HCT116 (cell line): ENCODE measurements around the gene TMEM80.

Experiments
- CEBPB ChIP-seq: IDR thresholded peaks from 2 replicates; pipeline ENCODE4 v1.6.1; 2012; ENCODE audit warnings: low read depth
- ELF1 ChIP-seq: IDR thresholded peaks from 2 replicates; pipeline ENCODE4 v1.6.1; 2012; ENCODE audit warnings: low read depth, borderline replicate concordance
- EZH2 ChIP-seq: fragments of 200-600 bp; sonication (generic); IDR thresholded peaks from 2 replicates; pipeline ENCODE4 v1.6.1; 2017; ENCODE audit warnings: antibody characterized with exemption, mixed run types
- EZH2phosphoT487 ChIP-seq: fragments of 200-600 bp; IDR thresholded peaks from 2 replicates; pipeline ENCODE4 v1.6.1; 2018; ENCODE audit warnings: antibody characterized with exemption, borderline replicate concordance
- SIN3A ChIP-seq: IDR thresholded peaks from 2 replicates; pipeline ENCODE4 v1.6.1; 2012; ENCODE audit warnings: low read depth
- TCF7L2 ChIP-seq: IDR thresholded peaks from 2 replicates; pipeline ENCODE4 v1.7.0; 2011; ENCODE audit warnings: borderline replicate concordance, inconsistent platforms; ENCODE audit not compliant: insufficient read depth, insufficient read length; ENCODE audit errors: extremely low read depth
- TF ChIP-seq, protein P1 (sequence below), 3 experiments: fragments of 200-600 bp in 1 of 3; sonication (generic) in 1 of 3; IDR thresholded peaks in 2 of 3; conservative IDR thresholded peaks in 1 of 3; 2 replicates each; pipeline ENCODE4 v1.5.1; 2012 to 2017; ENCODE audit warnings: low read depth in 2 of 3, low read length in 2 of 3, antibody characterized with exemption in 1 of 3, borderline replicate concordance in 1 of 3, control low read depth in 1 of 3, mild to moderate bottlenecking in 1 of 3, mixed read lengths in 1 of 3, mixed run types in 1 of 3, moderate library complexity in 1 of 3; ENCODE audit not compliant: insufficient read depth in 1 of 3
- TF ChIP-seq, protein P2 (sequence below): IDR thresholded peaks from 2 replicates; pipeline ENCODE4 v1.6.1; 2011; ENCODE audit warnings: mild to moderate bottlenecking, low read length, moderate library complexity; ENCODE audit not compliant: insufficient replicate concordance; ENCODE audit errors: extremely low read depth
- TF ChIP-seq, protein P3 (sequence below): IDR thresholded peaks from 2 replicates; pipeline ENCODE4 v1.6.1; 2012
- TF ChIP-seq, protein P4 (sequence below): IDR thresholded peaks from 2 replicates; pipeline ENCODE4 v1.6.1; 2012

GRCh38 chr11:695288-695537 is 403 bp upstream of the TMEM80 start:
- TF ChIP-seq, protein P1, sequence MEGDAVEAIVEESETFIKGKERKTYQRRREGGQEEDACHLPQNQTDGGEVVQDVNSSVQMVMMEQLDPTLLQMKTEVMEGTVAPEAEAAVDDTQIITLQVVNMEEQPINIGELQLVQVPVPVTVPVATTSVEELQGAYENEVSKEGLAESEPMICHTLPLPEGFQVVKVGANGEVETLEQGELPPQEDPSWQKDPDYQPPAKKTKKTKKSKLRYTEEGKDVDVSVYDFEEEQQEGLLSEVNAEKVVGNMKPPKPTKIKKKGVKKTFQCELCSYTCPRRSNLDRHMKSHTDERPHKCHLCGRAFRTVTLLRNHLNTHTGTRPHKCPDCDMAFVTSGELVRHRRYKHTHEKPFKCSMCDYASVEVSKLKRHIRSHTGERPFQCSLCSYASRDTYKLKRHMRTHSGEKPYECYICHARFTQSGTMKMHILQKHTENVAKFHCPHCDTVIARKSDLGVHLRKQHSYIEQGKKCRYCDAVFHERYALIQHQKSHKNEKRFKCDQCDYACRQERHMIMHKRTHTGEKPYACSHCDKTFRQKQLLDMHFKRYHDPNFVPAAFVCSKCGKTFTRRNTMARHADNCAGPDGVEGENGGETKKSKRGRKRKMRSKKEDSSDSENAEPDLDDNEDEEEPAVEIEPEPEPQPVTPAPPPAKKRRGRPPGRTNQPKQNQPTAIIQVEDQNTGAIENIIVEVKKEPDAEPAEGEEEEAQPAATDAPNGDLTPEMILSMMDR (IDR thresholded peaks at IDR 0.05 in 2 of 3, conservative IDR thresholded peaks at IDR 0.05 in 1 of 3; ENCODE audit: borderline replicate concordance in 1 of 3, insufficient read depth in 1 of 3, low read depth in 2 of 3, low read length in 2 of 3): no peak
- TF ChIP-seq CEBPB (no peak), EZH2phosphoT487 (no peak), SIN3A (no peak), ELF1 (no peak), TCF7L2 (no peak), EZH2 (no peak)
- TF ChIP-seq, protein P2, sequence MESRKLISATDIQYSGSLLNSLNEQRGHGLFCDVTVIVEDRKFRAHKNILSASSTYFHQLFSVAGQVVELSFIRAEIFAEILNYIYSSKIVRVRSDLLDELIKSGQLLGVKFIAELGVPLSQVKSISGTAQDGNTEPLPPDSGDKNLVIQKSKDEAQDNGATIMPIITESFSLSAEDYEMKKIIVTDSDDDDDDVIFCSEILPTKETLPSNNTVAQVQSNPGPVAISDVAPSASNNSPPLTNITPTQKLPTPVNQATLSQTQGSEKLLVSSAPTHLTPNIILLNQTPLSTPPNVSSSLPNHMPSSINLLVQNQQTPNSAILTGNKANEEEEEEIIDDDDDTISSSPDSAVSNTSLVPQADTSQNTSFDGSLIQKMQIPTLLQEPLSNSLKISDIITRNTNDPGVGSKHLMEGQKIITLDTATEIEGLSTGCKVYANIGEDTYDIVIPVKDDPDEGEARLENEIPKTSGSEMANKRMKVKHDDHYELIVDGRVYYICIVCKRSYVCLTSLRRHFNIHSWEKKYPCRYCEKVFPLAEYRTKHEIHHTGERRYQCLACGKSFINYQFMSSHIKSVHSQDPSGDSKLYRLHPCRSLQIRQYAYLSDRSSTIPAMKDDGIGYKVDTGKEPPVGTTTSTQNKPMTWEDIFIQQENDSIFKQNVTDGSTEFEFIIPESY: no peak
- TF ChIP-seq, protein P3, sequence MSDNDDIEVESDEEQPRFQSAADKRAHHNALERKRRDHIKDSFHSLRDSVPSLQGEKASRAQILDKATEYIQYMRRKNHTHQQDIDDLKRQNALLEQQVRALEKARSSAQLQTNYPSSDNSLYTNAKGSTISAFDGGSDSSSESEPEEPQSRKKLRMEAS: no peak
- TF ChIP-seq, protein P4, sequence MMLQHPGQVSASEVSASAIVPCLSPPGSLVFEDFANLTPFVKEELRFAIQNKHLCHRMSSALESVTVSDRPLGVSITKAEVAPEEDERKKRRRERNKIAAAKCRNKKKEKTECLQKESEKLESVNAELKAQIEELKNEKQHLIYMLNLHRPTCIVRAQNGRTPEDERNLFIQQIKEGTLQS: no peak
